Dermis blood vessel endothelial cell (primary cell): Measurements from ENCODE around the gene CRYL1. TPM values are rescaled to one million over a fixed set of nuclear protein-coding genes. Genes with fewer than 3 reads are reported as not detected.
A peak's percentile ranks its signal among the peaks of the same experiment; 100 is the strongest.

ENCODE experiments used
- DNase-seq: peaks from one replicate; pipeline ENCODE4 v3.0.0; 2010
- total RNA-seq: library from RNA; depleted of rRNA; stranded (reverse); fragments of >200 nt; gene quantifications from 2 replicates; pipeline ENCODE4 v1.2.3, GENCODE V29; 2014

The CRYL1 gene
- total RNA-seq, 1 donor from 2014 or later = 48.5 TPM

GRCh38 chr13:20395061-20395916 is 130.4 kb downstream of the CRYL1 start:
- DNase-seq = no peak

GRCh38 chr13:20394506-20394905 is 131.2 kb downstream of the CRYL1 start:
- peak; percentile 7 for DNase-seq

- no peak for DNase-seq
Measured at GRCh38 chr13:20394169-20394501, 131.5 kb downstream of the CRYL1 start.

- no peak for DNase-seq
Measured at GRCh38 chr13:20393273-20394168, 132.1 kb downstream of the CRYL1 start.

- DNase-seq = no peak
Measured at GRCh38 chr13:20392530-20392929, 133.1 kb downstream of the CRYL1 start.

- DNase-seq = no peak
Measured at GRCh38 chr13:20391597-20392452, 133.8 kb downstream of the CRYL1 start.

- no peak for DNase-seq
Measured at GRCh38 chr13:20390526-20391175, 135.0 kb downstream of the CRYL1 start.

- no peak for DNase-seq
Measured at GRCh38 chr13:20389696-20390525, 135.7 kb downstream of the CRYL1 start.

GRCh38 chr13:20388184-20388583 is 137.5 kb downstream of the CRYL1 start:
- DNase-seq = no peak

- no peak for DNase-seq
Measured at GRCh38 chr13:20387441-20387971, 138.2 kb downstream of the CRYL1 start.

GRCh38 chr13:20387006-20387405 is 138.7 kb downstream of the CRYL1 start:
- DNase-seq = no peak

- DNase-seq = no peak
Measured at GRCh38 chr13:20383058-20383457, 142.6 kb downstream of the CRYL1 start.

- no peak for DNase-seq
Measured at GRCh38 chr13:20381401-20381800, 144.3 kb downstream of the CRYL1 start.

GRCh38 chr13:20378721-20379120 is 146.9 kb downstream of the CRYL1 start:
- no peak for DNase-seq

GRCh38 chr13:20377720-20378119 is 147.9 kb downstream of the CRYL1 start:
- DNase-seq = no peak

- no peak for DNase-seq
Measured at GRCh38 chr13:20375871-20376270, 149.8 kb downstream of the CRYL1 start.

- DNase-seq = no peak
Measured at GRCh38 chr13:20373861-20374260, 151.8 kb downstream of the CRYL1 start.

- DNase-seq = no peak
Measured at GRCh38 chr13:20371825-20372224, 153.8 kb downstream of the CRYL1 start.

- no peak for DNase-seq
Measured at GRCh38 chr13:20370815-20371421, 154.7 kb downstream of the CRYL1 start.

GRCh38 chr13:20369886-20370361 is 155.7 kb downstream of the CRYL1 start:
- DNase-seq = no peak
